Liver (tissue), 9 donors: ENCODE results near the gene CDK8. TPM values are rescaled to one million over a fixed set of nuclear protein-coding genes. Genes with fewer than 3 reads are reported as not detected.

Source experiments
- DNase-seq: peaks from one replicate; pipeline ENCODE4 v3.0.0-alpha.2; 2017; ENCODE audit warnings: low spot score
- H3K27ac ChIP-seq, 2 donors: one replicate each; pipeline ENCODE4 v1.7.0; 2013; ENCODE audit warnings: inconsistent platforms in 2 of 2, low read length in 2 of 2, control low read depth in 1 of 2, low read depth in 1 of 2, mild to moderate bottlenecking in 1 of 2
- H3K27me3 ChIP-seq, 4 donors: one replicate each; pipeline versions ENCODE4 v1.6.1 to v1.7.0; 2013; ENCODE audit warnings: low read length in 3 of 4, inconsistent platforms in 1 of 4, mild to moderate bottlenecking in 1 of 4, moderate library complexity in 1 of 4; ENCODE audit not compliant: control insufficient read depth in 4 of 4, insufficient read depth in 4 of 4
- H3K36me3 ChIP-seq, 4 donors: one replicate each; pipeline versions ENCODE4 v1.6.1 to v1.7.0; 2013; ENCODE audit warnings: low read length in 3 of 4, mild to moderate bottlenecking in 3 of 4, low read depth in 1 of 4, moderate library complexity in 1 of 4; ENCODE audit not compliant: control insufficient read depth in 4 of 4, insufficient read depth in 3 of 4
- H3K4me1 ChIP-seq, 4 donors: one replicate each; pipeline versions ENCODE4 v1.6.1 to v1.7.0; 2013; ENCODE audit warnings: low read length in 3 of 4, mild to moderate bottlenecking in 3 of 4, moderate library complexity in 1 of 4; ENCODE audit not compliant: control insufficient read depth in 4 of 4, insufficient read depth in 4 of 4
- H3K4me3 ChIP-seq, 3 donors: one replicate each; pipeline versions ENCODE4 v1.6.1 to v1.7.0; 2013; ENCODE audit warnings: low read length in 3 of 3, control low read depth in 1 of 3, low read depth in 1 of 3, mild to moderate bottlenecking in 1 of 3
- H3K9ac ChIP-seq, 2 donors: one replicate each; pipeline ENCODE4 v1.7.0; 2013; ENCODE audit warnings: low read length in 2 of 2, mild to moderate bottlenecking in 2 of 2, moderate library complexity in 2 of 2, control low read depth in 1 of 2, low read depth in 1 of 2
- H3K9me3 ChIP-seq, 4 donors: one replicate each; pipeline versions ENCODE4 v1.6.1 to v1.7.0; 2013; ENCODE audit warnings: low read length in 3 of 4; ENCODE audit not compliant: control insufficient read depth in 4 of 4
- EGR1 ChIP-seq, 2 donors: IDR thresholded peaks; 2 replicates each; pipeline ENCODE4 v1.6.1; 2016 to 2018; ENCODE audit warnings: antibody characterized with exemption in 2 of 2, low read depth in 2 of 2
- FOXA2 ChIP-seq: IDR thresholded peaks from 2 replicates; pipeline ENCODE4 v1.6.1; 2016; ENCODE audit warnings: antibody characterized with exemption
- GABPA ChIP-seq, 2 donors: IDR thresholded peaks in 1 of 2; conservative IDR thresholded peaks in 1 of 2; 2 replicates each; pipeline ENCODE4 v1.6.1; 2016; ENCODE audit warnings: antibody characterized with exemption in 2 of 2, mild to moderate bottlenecking in 1 of 2, moderate library complexity in 1 of 2
- HNF4A ChIP-seq, 2 donors: conservative IDR thresholded peaks; 2 replicates each; pipeline ENCODE4 v1.6.1; 2016; ENCODE audit warnings: antibody characterized with exemption in 2 of 2, mild to moderate bottlenecking in 2 of 2
- HNF4G ChIP-seq: IDR thresholded peaks from 2 replicates; pipeline ENCODE4 v1.6.1; 2016; ENCODE audit warnings: antibody characterized with exemption
- NR2F2 ChIP-seq: IDR thresholded peaks from 2 replicates; pipeline ENCODE4 v1.6.1; 2016; ENCODE audit warnings: antibody characterized with exemption
- RAD21 ChIP-seq, 2 donors: IDR thresholded peaks; 2 replicates each; pipeline ENCODE4 v1.6.1; 2016; ENCODE audit warnings: antibody characterized with exemption in 2 of 2, mild to moderate bottlenecking in 2 of 2
- RXRA ChIP-seq, 2 donors: IDR thresholded peaks; 2 replicates each; pipeline ENCODE4 v1.6.1; 2017 to 2018; ENCODE audit warnings: antibody characterized with exemption in 2 of 2, mild to moderate bottlenecking in 1 of 2
- SP1 ChIP-seq: IDR thresholded peaks from 2 replicates; pipeline ENCODE4 v1.6.1; 2018; ENCODE audit warnings: antibody characterized with exemption, mild to moderate bottlenecking
- TAF1 ChIP-seq: conservative IDR thresholded peaks from 2 replicates; pipeline ENCODE4 v1.6.1; 2016; ENCODE audit warnings: antibody characterized with exemption, mild to moderate bottlenecking
- YY1 ChIP-seq: IDR thresholded peaks from 2 replicates; pipeline ENCODE4 v1.6.1; 2016; ENCODE audit warnings: antibody characterized with exemption, mild to moderate bottlenecking
- WGBS: extraction: QIAGEN DNeasy Blood & Tissue Kit; methylation state at CpG from one replicate; pipeline ENCODE4 v1.1.7; 2013; 5-methylcytosine and 5-hydroxymethylcytosine counted together
- polyA plus RNA-seq, 2 donors: library from polyadenylated mRNA; stranded (reverse) in 1 of 2; unstranded in 1 of 2; fragments of 200-250 nt in 1 of 2; fragments of >200 nt in 1 of 2; fragmentation: Nextera tagmentation in 1 of 2; extraction: Ambion mirVana in 1 of 2; gene quantifications; one replicate each; pipeline versions ENCODE4 v1.2.1 to v1.2.3, GENCODE V29; 2013 to 2015
- total RNA-seq, 2 donors: library from RNA; depleted of rRNA; stranded (reverse); fragments of >200 nt; gene quantifications; one replicate each; pipeline ENCODE4 v1.2.3, GENCODE V29; 2014
- TF ChIP-seq, protein P1 (sequence below): IDR thresholded peaks from 2 replicates; pipeline ENCODE4 v1.6.1; 2016; ENCODE audit warnings: antibody characterized with exemption
- TF ChIP-seq, protein P2 (sequence below): IDR thresholded peaks from 2 replicates; pipeline ENCODE4 v1.6.1; 2016; ENCODE audit warnings: antibody characterized with exemption
- TF ChIP-seq, protein P3 (sequence below): fragments of 150-350 bp; IDR thresholded peaks from 2 replicates; pipeline ENCODE4 v1.5.1; 2017; ENCODE audit warnings: improper control_type of control experiment, low read depth, low read length; ENCODE audit not compliant: missing input control
- TF ChIP-seq, protein P4 (sequence below): IDR thresholded peaks from 2 replicates; pipeline ENCODE4 v1.6.1; 2016; ENCODE audit warnings: antibody characterized with exemption
- donor health status: healthy.
- donor health status: healthy.
- donor health status: healthy.
- donor health status: healthy.
- donor health status: healthy.

Gene CDK8
- total and polyA plus RNA-seq, 4 donors, result 3.3 to 10.8 (median 6.8) TPM

DNA sequence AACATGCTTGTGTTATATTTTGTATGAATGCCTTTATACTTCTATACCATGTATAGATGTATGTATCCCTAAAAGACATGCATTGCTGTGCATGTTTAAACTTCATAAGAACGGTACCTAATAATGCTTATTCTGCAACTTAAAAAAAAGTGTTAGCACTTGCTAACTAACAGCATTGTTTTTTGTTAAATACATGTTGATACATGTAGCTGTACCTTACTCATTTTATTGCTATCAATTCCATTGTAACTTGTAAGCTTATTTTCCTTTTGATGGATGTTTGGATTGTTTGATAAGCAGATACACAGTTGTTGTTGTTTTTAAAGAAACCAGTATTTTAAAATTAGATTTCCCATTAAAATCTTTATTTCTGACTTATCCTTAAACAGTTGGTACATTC lies 53.8 kb downstream of the CDK8 start:
- Histone ChIP-seq H3K9ac (no peak overlapping the region), H3K4me3 (no peak overlapping the region), H3K36me3 (no peaks in the 10 kb centered on the region), H3K27me3 (no peaks in the 10 kb centered on the region), H3K27ac (no peak overlapping the region), H3K9me3 (no peaks in the 10 kb centered on the region), H3K4me1 (peaks cover 0 to 5% (median 0%) of the 10 kb centered on the region in 4 donors)
- no peak for DNase-seq
- TF ChIP-seq RAD21 (IDR thresholded peaks at IDR 0.05), result no peak
- TF ChIP-seq TAF1, result no peak
- no peak for TF ChIP-seq RXRA (IDR thresholded peaks at IDR 0.05)
- TF ChIP-seq HNF4G, result no peak
- 96% methylated on average over 1 of the region's 1 CpG for WGBS

DNA sequence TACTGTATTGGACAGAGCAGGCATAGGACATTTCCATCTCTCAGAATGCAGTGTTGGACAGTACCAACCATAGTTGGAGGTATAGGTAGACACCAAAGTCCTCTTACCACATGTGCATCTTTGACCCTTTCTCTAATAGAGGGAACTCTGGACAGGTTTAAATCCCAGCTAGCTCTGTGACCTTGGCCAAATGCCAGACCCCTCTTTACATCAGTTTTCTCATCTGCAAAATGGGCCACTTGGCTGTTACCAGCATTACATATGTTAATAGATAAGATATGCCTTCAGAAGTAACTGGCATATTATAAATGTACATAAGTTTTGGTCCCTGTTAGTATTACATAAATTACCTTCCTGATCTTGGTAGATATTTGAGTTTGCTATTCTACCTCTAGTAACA lies 54.3 kb downstream of the CDK8 start:
- H3K9ac ChIP-seq, result no peak overlapping the region
- TF ChIP-seq RXRA (IDR thresholded peaks at IDR 0.05), result no peak
- no peak for TF ChIP-seq SP1
- TF ChIP-seq, protein P1, sequence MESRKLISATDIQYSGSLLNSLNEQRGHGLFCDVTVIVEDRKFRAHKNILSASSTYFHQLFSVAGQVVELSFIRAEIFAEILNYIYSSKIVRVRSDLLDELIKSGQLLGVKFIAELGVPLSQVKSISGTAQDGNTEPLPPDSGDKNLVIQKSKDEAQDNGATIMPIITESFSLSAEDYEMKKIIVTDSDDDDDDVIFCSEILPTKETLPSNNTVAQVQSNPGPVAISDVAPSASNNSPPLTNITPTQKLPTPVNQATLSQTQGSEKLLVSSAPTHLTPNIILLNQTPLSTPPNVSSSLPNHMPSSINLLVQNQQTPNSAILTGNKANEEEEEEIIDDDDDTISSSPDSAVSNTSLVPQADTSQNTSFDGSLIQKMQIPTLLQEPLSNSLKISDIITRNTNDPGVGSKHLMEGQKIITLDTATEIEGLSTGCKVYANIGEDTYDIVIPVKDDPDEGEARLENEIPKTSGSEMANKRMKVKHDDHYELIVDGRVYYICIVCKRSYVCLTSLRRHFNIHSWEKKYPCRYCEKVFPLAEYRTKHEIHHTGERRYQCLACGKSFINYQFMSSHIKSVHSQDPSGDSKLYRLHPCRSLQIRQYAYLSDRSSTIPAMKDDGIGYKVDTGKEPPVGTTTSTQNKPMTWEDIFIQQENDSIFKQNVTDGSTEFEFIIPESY, result no peak
- no peak for TF ChIP-seq GABPA (IDR thresholded peaks at IDR 0.05 in 1 of 2, conservative IDR thresholded peaks at IDR 0.05 in 1 of 2)
- no peak for TF ChIP-seq EGR1 (IDR thresholded peaks at IDR 0.05; ENCODE audit: low read depth in 2 of 2)
- TF ChIP-seq FOXA2, result no peak
- TF ChIP-seq, protein P2, sequence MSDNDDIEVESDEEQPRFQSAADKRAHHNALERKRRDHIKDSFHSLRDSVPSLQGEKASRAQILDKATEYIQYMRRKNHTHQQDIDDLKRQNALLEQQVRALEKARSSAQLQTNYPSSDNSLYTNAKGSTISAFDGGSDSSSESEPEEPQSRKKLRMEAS, result no peak
- no peak for TF ChIP-seq HNF4A (conservative IDR thresholded peaks at IDR 0.05)
- TF ChIP-seq, protein P3, sequence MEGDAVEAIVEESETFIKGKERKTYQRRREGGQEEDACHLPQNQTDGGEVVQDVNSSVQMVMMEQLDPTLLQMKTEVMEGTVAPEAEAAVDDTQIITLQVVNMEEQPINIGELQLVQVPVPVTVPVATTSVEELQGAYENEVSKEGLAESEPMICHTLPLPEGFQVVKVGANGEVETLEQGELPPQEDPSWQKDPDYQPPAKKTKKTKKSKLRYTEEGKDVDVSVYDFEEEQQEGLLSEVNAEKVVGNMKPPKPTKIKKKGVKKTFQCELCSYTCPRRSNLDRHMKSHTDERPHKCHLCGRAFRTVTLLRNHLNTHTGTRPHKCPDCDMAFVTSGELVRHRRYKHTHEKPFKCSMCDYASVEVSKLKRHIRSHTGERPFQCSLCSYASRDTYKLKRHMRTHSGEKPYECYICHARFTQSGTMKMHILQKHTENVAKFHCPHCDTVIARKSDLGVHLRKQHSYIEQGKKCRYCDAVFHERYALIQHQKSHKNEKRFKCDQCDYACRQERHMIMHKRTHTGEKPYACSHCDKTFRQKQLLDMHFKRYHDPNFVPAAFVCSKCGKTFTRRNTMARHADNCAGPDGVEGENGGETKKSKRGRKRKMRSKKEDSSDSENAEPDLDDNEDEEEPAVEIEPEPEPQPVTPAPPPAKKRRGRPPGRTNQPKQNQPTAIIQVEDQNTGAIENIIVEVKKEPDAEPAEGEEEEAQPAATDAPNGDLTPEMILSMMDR, result no peak
- TF ChIP-seq, protein P4, sequence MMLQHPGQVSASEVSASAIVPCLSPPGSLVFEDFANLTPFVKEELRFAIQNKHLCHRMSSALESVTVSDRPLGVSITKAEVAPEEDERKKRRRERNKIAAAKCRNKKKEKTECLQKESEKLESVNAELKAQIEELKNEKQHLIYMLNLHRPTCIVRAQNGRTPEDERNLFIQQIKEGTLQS, result no peak
- TF ChIP-seq TAF1, result no peak
- no peak for TF ChIP-seq YY1
- H3K36me3 ChIP-seq, result no peaks in the 10 kb centered on the region
- peaks cover 0 to 4% (median 0%) of the 10 kb centered on the region in 4 donors for H3K4me1 ChIP-seq
- no peaks in the 10 kb centered on the region for H3K9me3 ChIP-seq
- DNase-seq, result no peak
- H3K27ac ChIP-seq, result no peak overlapping the region
- H3K4me3 ChIP-seq, result no peak overlapping the region
- H3K27me3 ChIP-seq, result no peaks in the 10 kb centered on the region

DNA sequence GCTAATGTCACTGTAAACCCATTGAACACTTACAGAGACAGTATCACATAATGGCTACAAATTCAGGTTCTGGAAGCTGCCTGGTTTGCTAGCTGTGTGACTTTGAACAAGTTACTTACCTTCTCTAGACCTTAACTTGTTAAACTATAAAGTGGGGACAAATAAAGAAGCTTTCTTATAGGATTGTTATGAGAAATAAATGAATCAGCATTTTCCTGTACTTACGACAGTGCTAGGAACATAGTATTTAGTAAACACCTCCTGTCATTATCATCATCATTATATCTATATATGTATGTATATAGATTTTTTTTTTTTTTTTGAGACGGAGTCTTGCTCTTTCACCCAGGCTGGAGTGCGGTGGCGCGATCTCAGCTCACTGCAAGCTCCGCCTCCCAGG lies 54.9 kb downstream of the CDK8 start:
- WGBS, result 96% methylated on average over 6 of the region's 6 CpGs
- no peak for DNase-seq
- Histone ChIP-seq H3K27me3 (no peaks in the 10 kb centered on the region), H3K9me3 (no peaks in the 10 kb centered on the region), H3K9ac (no peak overlapping the region), H3K4me3 (no peak overlapping the region), H3K4me1 (peaks cover 0 to 3% (median 0%) of the 10 kb centered on the region in 4 donors), H3K36me3 (no peaks in the 10 kb centered on the region), H3K27ac (no peak overlapping the region)
- TF ChIP-seq HNF4A (conservative IDR thresholded peaks at IDR 0.05) (no peak), NR2F2 (no peak), RAD21 (IDR thresholded peaks at IDR 0.05) (no peak), SP1 (no peak)
